ENCODE measurements around the gene AAMP. TPM values are rescaled to one million over a fixed set of nuclear protein-coding genes. Genes with fewer than 3 reads are reported as not detected.

The AAMP gene
- total RNA-seq, 1 experiment from 2014 or later, result 125 TPM

- DNase-seq (ENCODE audit: low spot score), result no peak
- CTCF ChIA-PET, result interaction anchor here (1.5 kb wide), 1 partner anchor 11 kb away, joined by 4 read pairs; no protein-coding TSS in a partner anchor
- Mint-ChIP-seq H3K9me3 (no peaks in the 10 kb centered on the region), H3K27ac (no peak overlapping the region), H3K4me1 (0 out of 2 replicates have a peak, but pooled peaks cover 3% of the 10 kb centered on the region), H3K27me3 (ENCODE audit: low read depth) (no peaks in the 10 kb centered on the region), H3K36me3 (peaks cover 65% of the 10 kb centered on the region), H3K4me3 (no peak overlapping the region)
- ATAC-seq, result no peak
- TF ChIP-seq PRDM15 (CRISPR knock-in tag; IDR thresholded peaks at IDR 0.05) (no peak), AR (CRISPR knock-in tag; IDR thresholded peaks at IDR 0.05) (no peak), CDX4 (CRISPR knock-in tag; IDR thresholded peaks at IDR 0.05; ENCODE audit: borderline replicate concordance) (no peak), ZNF671 (CRISPR knock-in tag; IDR thresholded peaks at IDR 0.05) (no peak), CBFB (CRISPR knock-in tag; IDR thresholded peaks at IDR 0.05; ENCODE audit: low read depth) (no peak), TCF7 (CRISPR knock-in tag; IDR thresholded peaks at IDR 0.05; ENCODE audit: low read depth) (no peak), MXD4 (CRISPR knock-in tag; IDR thresholded peaks at IDR 0.05; ENCODE audit: borderline replicate concordance) (no peak), FOXJ3 (CRISPR knock-in tag; IDR thresholded peaks at IDR 0.05; ENCODE audit: borderline replicate concordance) (no peak), ZBTB21 (CRISPR knock-in tag; IDR thresholded peaks at IDR 0.05; ENCODE audit: borderline replicate concordance) (no peak), IRF1 (CRISPR knock-in tag; IDR thresholded peaks at IDR 0.05) (no peak), NFE2L1 (CRISPR knock-in tag; IDR thresholded peaks at IDR 0.05) (no peak), ZMAT4 (CRISPR knock-in tag; IDR thresholded peaks at IDR 0.05) (no peak), MYBL2 (CRISPR knock-in tag; IDR thresholded peaks at IDR 0.05) (no peak), ZNF263 (CRISPR knock-in tag; IDR thresholded peaks at IDR 0.05; ENCODE audit: low read depth) (no peak)
- POLR2A ChIA-PET, result no interaction called here
Observed at GRCh38 chr2:218253232-218253625, 16.7 kb downstream of the AAMP start.

GRCh38 chr2:218252509-218253231, 17.3 kb downstream of the AAMP start:
- POLR2A ChIA-PET, result no interaction called here
- H3K4me3 Mint-ChIP-seq, result no peak overlapping the region
- H3K27me3 Mint-ChIP-seq (ENCODE audit: low read depth), result no peaks in the 10 kb centered on the region
- H3K9me3 Mint-ChIP-seq, result no peaks in the 10 kb centered on the region
- peaks cover 69% of the 10 kb centered on the region for H3K36me3 Mint-ChIP-seq
- DNase-seq (ENCODE audit: low spot score) (no peak), ATAC-seq (no peak)
- no peak overlapping the region for H3K27ac Mint-ChIP-seq
- CTCF ChIA-PET, result no interaction called here
- 0 out of 2 replicates have a peak, but pooled peaks cover 3% of the 10 kb centered on the region for H3K4me1 Mint-ChIP-seq
- TF ChIP-seq NR1H2 (CRISPR knock-in tag; IDR thresholded peaks at IDR 0.05), result no peak
- no peak for TF ChIP-seq FOXP4 (CRISPR knock-in tag; IDR thresholded peaks at IDR 0.05)
- no peak for TF ChIP-seq SMAD3 (CRISPR knock-in tag; IDR thresholded peaks at IDR 0.05; ENCODE audit: borderline replicate concordance)
- TF ChIP-seq ELF4 (CRISPR knock-in tag; IDR thresholded peaks at IDR 0.05; ENCODE audit: low read depth), result no peak
- no peak for TF ChIP-seq ZBTB43 (CRISPR knock-in tag; IDR thresholded peaks at IDR 0.05)
- TF ChIP-seq ZNF671 (CRISPR knock-in tag; IDR thresholded peaks at IDR 0.05), result no peak
- no peak for TF ChIP-seq FOXK1 (CRISPR knock-in tag; IDR thresholded peaks at IDR 0.05)
- no peak for TF ChIP-seq ZMAT4 (CRISPR knock-in tag; IDR thresholded peaks at IDR 0.05)
- no peak for TF ChIP-seq ZNF416 (CRISPR knock-in tag; IDR thresholded peaks at IDR 0.05)
